ENCODE measurements around the gene CAPN15.

DNA sequence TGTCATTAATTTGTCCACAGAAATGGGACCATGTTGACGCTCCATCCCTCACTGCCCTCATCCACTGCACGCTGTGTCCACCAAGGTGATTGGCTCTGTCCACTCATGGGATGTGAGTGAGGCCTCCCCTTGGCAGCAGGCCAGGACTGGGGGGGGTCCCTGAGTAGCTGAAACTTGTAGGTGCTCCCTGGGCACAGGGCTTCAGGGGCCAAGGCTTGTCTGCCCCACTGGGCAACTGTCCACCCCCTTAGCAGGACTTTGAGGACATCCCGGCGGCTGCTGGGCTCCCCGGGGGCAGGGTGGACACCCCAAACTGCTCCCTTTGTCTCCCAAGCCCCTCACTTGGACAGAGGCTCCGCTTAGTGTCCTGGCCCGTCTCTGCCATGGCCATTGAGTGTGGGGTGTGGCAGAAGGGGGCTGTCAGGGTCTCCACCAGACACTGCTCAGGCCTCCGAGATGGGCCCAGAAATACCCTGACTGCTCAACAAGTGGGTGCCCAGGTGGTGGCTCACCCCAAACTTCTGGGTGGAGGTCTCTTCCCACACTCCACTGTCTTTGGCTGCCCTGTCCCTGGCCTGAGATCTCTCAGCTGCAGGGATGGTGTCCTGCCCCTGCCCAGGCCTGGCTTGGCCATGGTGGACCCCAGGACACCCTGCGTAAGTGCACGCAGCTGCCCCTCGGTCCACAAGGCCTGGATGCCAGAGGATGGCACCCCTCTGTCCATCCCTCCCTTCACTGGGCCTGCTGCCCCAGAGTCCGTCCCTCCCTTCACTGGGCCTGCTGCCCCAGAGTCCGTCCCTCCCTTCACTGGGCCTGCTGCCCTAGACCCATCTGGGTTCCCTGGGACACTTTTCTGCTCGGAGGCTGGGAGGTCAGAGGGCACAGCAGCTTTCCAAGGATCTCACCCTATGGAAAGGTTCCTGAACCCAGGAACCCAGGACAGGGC lies 59.4 kb downstream of the CAPN15 start:
- TF ChIP-seq CTCF (IDR thresholded peaks at IDR 0.05), result no peak
- TF ChIP-seq MYC (IDR thresholded peaks at IDR 0.05; ENCODE audit: borderline replicate concordance, low read length), result no peak
- TF ChIP-seq CHD2 (IDR thresholded peaks at IDR 0.05; ENCODE audit: low read length, partially characterized antibody), result no peak
